HepG2 (cell line): Measurements from ENCODE around the gene HENMT1. TPM values are rescaled to one million over a fixed set of nuclear protein-coding genes. Genes with fewer than 3 reads are reported as not detected.

Source experiments
- ATF7 ChIP-seq, 2 experiments: fragments of 450-650 bp in 1 of 2; sonication (generic) in 1 of 2; formaldehyde crosslinking in 1 of 2; IDR thresholded peaks; 2 replicates each; pipeline versions ENCODE4 v1.4.0 to v1.6.1; 2016 to 2020; ENCODE audit warnings: antibody characterized with exemption in 1 of 2, mild to moderate bottlenecking in 1 of 2, missing genetic modification reagents in 1 of 2
- FLYWCH1 ChIP-seq: sonication (generic); formaldehyde crosslinking; IDR thresholded peaks from 2 replicates; pipeline ENCODE4 v1.8.1; 2023; ENCODE audit warnings: mild to moderate bottlenecking, missing genetic modification reagents
- FOSL1 ChIP-seq: sonication (generic); formaldehyde crosslinking; IDR thresholded peaks from 2 replicates; pipeline ENCODE4 v1.9.0; 2021; ENCODE audit warnings: missing genetic modification reagents, borderline replicate concordance
- KLF9 ChIP-seq: IDR thresholded peaks from 2 replicates; pipeline ENCODE4 v1.6.1; 2016; ENCODE audit warnings: low read depth
- MEIS2 ChIP-seq: sonication (generic); formaldehyde crosslinking; IDR thresholded peaks from 2 replicates; pipeline ENCODE4 v1.9.0; 2021; ENCODE audit warnings: mild to moderate bottlenecking, missing genetic modification reagents
- SATB2 ChIP-seq: sonication (generic); formaldehyde crosslinking; IDR thresholded peaks from 2 replicates; pipeline ENCODE4 v1.5.0; 2020; ENCODE audit warnings: missing genetic modification reagents
- XRCC5 ChIP-seq: fragments of 200-400 bp; formaldehyde crosslinking; optimal IDR thresholded peaks from 2 replicates; pipeline ENCODE3; 2017; ENCODE audit warnings: mild to moderate bottlenecking, low read length
- ZNF558 ChIP-seq: sonication (generic); formaldehyde crosslinking; IDR thresholded peaks from 2 replicates; pipeline ENCODE4 v1.9.0; 2022; ENCODE audit warnings: mild to moderate bottlenecking, missing genetic modification reagents, borderline replicate concordance
- ZNF83 ChIP-seq: sonication (generic); formaldehyde crosslinking; IDR thresholded peaks from 2 replicates; pipeline ENCODE4 v1.4.0; 2020; ENCODE audit warnings: missing genetic modification reagents, mild to moderate bottlenecking, borderline replicate concordance
- polyA plus RNA-seq, 8 experiments: library from polyadenylated mRNA; depleted of rRNA in 3 of 8; stranded (reverse) in 7 of 8; unstranded in 1 of 8; fragments of >200 nt; fragmentation: Illumina TruSeq in 4 of 8; extraction: Trizol in 4 of 8; gene quantifications; 2 replicates each; pipeline versions ENCODE4 v1.2.1 to v1.2.3, GENCODE V29; 2011 to 2016; ENCODE audit warnings: low read depth in 4 of 8, missing spikeins in 1 of 8, mixed read lengths in 1 of 8; ENCODE audit not compliant: insufficient read depth in 1 of 8
- total RNA-seq, 5 experiments: library from RNA; depleted of rRNA; stranded (reverse); fragments of >200 nt; fragmentation: Illumina TruSeq; extraction: Trizol; gene quantifications; 2 replicates each; pipeline ENCODE4 v1.2.3, GENCODE V29; 2016; ENCODE audit warnings: low read depth in 1 of 5
- TF ChIP-seq, protein P1 (sequence below): IDR thresholded peaks from 2 replicates; pipeline ENCODE4 v1.6.1; 2018; ENCODE audit warnings: missing genetic modification reagents, mild to moderate bottlenecking, missing compliant biosample characterization
- TF ChIP-seq, protein P2 (sequence below): sonication (generic); formaldehyde crosslinking; IDR thresholded peaks from 2 replicates; pipeline ENCODE4 v1.5.1; 2020; ENCODE audit warnings: mild to moderate bottlenecking, missing genetic modification reagents
- TF ChIP-seq, protein P3 (sequence below), 2 experiments: sonication (generic) in 1 of 2; formaldehyde crosslinking in 1 of 2; IDR thresholded peaks; 2 replicates each; pipeline versions ENCODE4 v1.4.0 to v1.6.1; 2018 to 2020; ENCODE audit warnings: missing genetic modification reagents in 2 of 2, borderline replicate concordance in 1 of 2, low read depth in 1 of 2, mild to moderate bottlenecking in 1 of 2, missing biosample characterization in 1 of 2
- TF ChIP-seq, protein P4 (sequence below): sonication (generic); formaldehyde crosslinking; IDR thresholded peaks from 2 replicates; pipeline ENCODE4 v1.4.0; 2020; ENCODE audit warnings: missing genetic modification reagents, low read depth, mild to moderate bottlenecking, borderline replicate concordance
- TF ChIP-seq, protein P5 (sequence below): sonication (generic); formaldehyde crosslinking; IDR thresholded peaks from 2 replicates; pipeline ENCODE4 v1.4.0; 2020; ENCODE audit warnings: mild to moderate bottlenecking, missing genetic modification reagents
- TF ChIP-seq, protein P6 (sequence below): sonication (generic); formaldehyde crosslinking; IDR thresholded peaks from 2 replicates; pipeline ENCODE4 v1.4.0; 2020; ENCODE audit warnings: low read depth, mild to moderate bottlenecking, missing genetic modification reagents

HENMT1 gene
- total and polyA plus RNA-seq, 2 of the 13 experiments (the other 11 are each of a cell fraction or from before 2014, with no cell fraction given), result not detected

DNA sequence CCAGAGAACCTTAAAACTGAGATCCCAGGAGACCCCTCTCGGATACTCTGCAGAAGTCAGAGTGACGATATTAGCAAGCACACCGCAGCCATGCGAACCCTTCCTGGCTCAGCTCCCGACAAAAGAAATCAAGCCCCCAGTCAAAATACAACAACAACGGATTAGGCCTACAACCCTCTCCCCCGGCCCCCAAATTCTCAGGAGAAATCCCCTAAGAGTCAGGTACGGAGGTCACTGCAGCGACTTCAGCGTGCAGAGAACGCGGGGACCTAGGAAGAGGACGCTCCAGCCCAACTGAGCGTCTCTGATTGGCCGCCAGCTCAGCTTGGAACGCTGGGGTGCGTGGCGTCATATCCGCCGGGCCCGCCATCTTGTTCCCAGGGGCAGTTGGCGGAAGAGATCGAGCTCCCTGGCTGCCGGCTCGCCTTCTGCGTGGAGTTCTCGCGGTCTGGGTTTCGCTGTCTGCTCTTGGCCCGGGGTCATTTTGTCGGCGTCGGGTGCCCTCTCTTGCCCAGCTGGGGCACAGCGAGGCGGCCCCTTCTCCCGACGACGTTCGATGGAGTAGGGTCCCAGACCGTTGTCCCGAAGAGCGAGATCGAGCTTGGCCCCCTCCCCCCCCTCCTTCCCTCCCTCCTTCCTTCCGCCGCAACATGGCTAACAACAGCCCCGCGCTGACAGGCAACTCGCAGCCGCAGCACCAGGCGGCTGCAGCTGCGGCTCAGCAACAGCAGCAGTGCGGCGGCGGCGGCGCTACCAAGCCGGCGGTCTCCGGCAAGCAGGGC lies 31.2 kb upstream of the HENMT1 start, which contains the start of gene PRPF38B (continued):
- TF ChIP-seq, protein P1, sequence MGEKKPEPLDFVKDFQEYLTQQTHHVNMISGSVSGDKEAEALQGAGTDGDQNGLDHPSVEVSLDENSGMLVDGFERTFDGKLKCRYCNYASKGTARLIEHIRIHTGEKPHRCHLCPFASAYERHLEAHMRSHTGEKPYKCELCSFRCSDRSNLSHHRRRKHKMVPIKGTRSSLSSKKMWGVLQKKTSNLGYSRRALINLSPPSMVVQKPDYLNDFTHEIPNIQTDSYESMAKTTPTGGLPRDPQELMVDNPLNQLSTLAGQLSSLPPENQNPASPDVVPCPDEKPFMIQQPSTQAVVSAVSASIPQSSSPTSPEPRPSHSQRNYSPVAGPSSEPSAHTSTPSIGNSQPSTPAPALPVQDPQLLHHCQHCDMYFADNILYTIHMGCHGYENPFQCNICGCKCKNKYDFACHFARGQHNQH (CRISPR knock-in tag), result peak; percentile 48; the same call in 1 of the 2 replicates
- TF ChIP-seq, protein P2, sequence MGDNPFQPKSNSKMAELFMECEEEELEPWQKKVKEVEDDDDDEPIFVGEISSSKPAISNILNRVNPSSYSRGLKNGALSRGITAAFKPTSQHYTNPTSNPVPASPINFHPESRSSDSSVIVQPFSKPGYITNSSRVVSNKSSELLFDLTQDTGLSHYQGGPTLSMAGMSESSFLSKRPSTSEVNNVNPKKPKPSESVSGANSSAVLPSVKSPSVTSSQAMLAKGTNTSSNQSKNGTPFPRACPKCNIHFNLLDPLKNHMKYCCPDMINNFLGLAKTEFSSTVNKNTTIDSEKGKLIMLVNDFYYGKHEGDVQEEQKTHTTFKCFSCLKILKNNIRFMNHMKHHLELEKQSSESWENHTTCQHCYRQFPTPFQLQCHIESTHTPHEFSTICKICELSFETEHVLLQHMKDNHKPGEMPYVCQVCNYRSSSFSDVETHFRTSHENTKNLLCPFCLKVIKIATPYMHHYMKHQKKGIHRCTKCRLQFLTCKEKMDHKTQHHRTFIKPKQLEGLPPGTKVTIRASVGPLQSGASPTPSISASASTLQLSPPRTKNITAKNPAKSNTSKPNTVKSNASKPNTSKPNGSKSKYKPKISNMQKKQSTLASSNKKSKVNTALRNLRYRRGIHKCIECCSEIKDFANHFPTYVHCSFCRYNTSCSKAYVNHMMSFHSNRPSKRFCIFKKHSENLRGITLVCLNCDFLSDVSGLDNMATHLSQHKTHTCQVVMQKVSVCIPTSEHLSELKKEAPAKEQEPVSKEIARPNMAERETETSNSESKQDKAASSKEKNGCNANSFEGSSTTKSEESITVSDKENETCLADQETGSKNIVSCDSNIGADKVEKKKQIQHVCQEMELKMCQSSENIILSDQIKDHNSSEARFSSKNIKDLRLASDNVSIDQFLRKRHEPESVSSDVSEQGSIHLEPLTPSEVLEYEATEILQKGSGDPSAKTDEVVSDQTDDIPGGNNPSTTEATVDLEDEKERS (CRISPR knock-in tag), result no peak; the same call in 1 of the 2 replicates
- 0 out of 2 replicates have a peak, but pooled peaks have one; percentile 70 for TF ChIP-seq ZNF83 (CRISPR knock-in tag)
- TF ChIP-seq, protein P3, sequence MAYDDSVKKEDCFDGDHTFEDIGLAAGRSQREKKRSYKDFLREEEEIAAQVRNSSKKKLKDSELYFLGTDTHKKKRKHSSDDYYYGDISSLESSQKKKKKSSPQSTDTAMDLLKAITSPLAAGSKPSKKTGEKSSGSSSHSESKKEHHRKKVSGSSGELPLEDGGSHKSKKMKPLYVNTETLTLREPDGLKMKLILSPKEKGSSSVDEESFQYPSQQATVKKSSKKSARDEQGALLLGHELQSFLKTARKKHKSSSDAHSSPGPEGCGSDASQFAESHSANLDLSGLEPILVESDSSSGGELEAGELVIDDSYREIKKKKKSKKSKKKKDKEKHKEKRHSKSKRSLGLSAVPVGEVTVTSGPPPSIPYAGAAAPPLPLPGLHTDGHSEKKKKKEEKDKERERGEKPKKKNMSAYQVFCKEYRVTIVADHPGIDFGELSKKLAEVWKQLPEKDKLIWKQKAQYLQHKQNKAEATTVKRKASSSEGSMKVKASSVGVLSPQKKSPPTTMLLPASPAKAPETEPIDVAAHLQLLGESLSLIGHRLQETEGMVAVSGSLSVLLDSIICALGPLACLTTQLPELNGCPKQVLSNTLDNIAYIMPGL (CRISPR knock-in tag; IDR thresholded peaks at IDR 0.05; ENCODE audit: borderline replicate concordance in 1 of 2, low read depth in 1 of 2), result peak; percentile 18 to 90; a peak in 3 of 4 replicates
- no peak for TF ChIP-seq FLYWCH1
- TF ChIP-seq, protein P4, sequence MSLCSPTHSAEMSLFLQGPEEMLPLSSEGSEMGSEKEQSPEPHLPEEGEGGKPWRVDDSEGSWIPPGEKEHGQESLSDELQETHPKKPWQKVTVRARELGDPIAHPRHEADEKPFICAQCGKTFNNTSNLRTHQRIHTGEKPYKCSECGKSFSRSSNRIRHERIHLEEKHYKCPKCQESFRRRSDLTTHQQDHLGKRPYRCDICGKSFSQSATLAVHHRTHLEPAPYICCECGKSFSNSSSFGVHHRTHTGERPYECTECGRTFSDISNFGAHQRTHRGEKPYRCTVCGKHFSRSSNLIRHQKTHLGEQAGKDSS (CRISPR knock-in tag), result peak; percentile 79; the same call in 1 of the 2 replicates
- TF ChIP-seq SATB2 (CRISPR knock-in tag), result no peak
- no peak for TF ChIP-seq FOSL1
- TF ChIP-seq KLF9, result no peak; the same call in 1 of the 2 replicates
- peak; percentile 62; the same call in 1 of the 2 replicates for TF ChIP-seq MEIS2 (CRISPR knock-in tag)
- TF ChIP-seq, protein P5, sequence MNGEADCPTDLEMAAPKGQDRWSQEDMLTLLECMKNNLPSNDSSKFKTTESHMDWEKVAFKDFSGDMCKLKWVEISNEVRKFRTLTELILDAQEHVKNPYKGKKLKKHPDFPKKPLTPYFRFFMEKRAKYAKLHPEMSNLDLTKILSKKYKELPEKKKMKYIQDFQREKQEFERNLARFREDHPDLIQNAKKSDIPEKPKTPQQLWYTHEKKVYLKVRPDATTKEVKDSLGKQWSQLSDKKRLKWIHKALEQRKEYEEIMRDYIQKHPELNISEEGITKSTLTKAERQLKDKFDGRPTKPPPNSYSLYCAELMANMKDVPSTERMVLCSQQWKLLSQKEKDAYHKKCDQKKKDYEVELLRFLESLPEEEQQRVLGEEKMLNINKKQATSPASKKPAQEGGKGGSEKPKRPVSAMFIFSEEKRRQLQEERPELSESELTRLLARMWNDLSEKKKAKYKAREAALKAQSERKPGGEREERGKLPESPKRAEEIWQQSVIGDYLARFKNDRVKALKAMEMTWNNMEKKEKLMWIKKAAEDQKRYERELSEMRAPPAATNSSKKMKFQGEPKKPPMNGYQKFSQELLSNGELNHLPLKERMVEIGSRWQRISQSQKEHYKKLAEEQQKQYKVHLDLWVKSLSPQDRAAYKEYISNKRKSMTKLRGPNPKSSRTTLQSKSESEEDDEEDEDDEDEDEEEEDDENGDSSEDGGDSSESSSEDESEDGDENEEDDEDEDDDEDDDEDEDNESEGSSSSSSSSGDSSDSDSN, result peak; percentile 83
- TF ChIP-seq ZNF558, result peak; percentile 54; the same call in 1 of the 2 replicates
- no peak for TF ChIP-seq XRCC5
- TF ChIP-seq ATF7 (IDR thresholded peaks at IDR 0.05), result no peak
- peak; percentile 63; the same call in 1 of the 2 replicates for TF ChIP-seq ATF7 (CRISPR knock-in tag; IDR thresholded peaks at IDR 0.05)
- TF ChIP-seq, protein P6, sequence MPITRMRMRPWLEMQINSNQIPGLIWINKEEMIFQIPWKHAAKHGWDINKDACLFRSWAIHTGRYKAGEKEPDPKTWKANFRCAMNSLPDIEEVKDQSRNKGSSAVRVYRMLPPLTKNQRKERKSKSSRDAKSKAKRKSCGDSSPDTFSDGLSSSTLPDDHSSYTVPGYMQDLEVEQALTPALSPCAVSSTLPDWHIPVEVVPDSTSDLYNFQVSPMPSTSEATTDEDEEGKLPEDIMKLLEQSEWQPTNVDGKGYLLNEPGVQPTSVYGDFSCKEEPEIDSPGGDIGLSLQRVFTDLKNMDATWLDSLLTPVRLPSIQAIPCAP (CRISPR knock-in tag), result no peak
